ENCODE data around the gene DPH1. TPM values are rescaled to one million over a fixed set of nuclear protein-coding genes. Genes with fewer than 3 reads are reported as not detected.

The DPH1 gene
- total RNA-seq, 4 donors from 2014 or later = 23.5 to 33.7 (median 25.0) TPM

DNA sequence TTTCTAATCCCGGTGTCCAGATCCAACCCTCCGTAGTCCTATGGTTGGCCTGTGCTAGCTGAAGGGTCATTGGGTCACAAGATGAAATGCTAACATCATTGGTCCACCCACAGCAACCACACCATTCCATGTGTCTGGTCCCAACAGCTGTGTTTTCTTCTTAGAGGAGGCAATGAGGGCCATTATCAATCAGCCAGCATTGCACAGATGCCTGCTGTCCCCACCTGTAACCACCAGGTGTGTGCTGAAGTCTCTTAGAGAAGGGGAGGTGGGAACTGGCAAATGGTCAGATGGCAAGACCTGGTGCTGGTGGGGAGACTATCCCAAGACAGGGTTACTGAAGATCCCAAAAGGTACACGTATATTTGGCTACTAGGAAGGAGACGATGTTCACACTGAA is 62.3 kb downstream of the DPH1 start:
- TF ChIP-seq, protein P1, sequence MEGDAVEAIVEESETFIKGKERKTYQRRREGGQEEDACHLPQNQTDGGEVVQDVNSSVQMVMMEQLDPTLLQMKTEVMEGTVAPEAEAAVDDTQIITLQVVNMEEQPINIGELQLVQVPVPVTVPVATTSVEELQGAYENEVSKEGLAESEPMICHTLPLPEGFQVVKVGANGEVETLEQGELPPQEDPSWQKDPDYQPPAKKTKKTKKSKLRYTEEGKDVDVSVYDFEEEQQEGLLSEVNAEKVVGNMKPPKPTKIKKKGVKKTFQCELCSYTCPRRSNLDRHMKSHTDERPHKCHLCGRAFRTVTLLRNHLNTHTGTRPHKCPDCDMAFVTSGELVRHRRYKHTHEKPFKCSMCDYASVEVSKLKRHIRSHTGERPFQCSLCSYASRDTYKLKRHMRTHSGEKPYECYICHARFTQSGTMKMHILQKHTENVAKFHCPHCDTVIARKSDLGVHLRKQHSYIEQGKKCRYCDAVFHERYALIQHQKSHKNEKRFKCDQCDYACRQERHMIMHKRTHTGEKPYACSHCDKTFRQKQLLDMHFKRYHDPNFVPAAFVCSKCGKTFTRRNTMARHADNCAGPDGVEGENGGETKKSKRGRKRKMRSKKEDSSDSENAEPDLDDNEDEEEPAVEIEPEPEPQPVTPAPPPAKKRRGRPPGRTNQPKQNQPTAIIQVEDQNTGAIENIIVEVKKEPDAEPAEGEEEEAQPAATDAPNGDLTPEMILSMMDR (IDR thresholded peaks at IDR 0.05; ENCODE audit: low read depth) = no peak

DNA sequence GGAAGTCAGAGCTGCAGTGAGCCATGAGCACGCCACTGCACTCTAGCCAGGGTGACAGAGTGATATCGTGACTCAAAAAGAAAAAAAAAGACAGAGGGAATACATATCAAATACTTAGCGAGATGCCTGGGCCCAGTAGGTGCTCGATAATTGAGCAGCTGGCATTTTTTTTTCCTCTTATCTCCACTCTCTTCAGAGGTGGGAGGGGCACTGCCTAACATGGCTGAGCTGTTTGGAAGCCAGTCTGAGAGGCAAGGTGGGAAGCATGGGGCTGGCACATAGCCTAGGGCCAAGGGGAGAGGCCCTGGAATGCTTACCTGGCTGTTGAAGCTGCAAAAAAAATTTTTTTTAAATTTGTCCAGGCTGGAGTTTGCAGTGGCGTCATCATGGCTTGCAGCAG is 63.4 kb downstream of the DPH1 start:
- TF ChIP-seq, protein P1 (IDR thresholded peaks at IDR 0.05; ENCODE audit: low read depth) = no peak

Small RNA genes within 50 kb of the gene (small RNA-seq; reads per million reads assigned to genes)
- gene AC090617.9 (not detected), gene MIR132 (31.3 reads per million, percentile 95 among the genes with 10 or more reads in this experiment), gene MIR212 (10.0 reads per million, percentile 89 among the genes with 10 or more reads in this experiment), gene OVCA2 (not detected)

Other genes starting within 250 kb of the DPH1 start
- 10 to 100 TPM; 14.7 to 35.6 (median 19.8) TPM for gene SMYD4, start 200.3 kb upstream of the DPH1 start, total RNA-seq
- gene RPA1, start 200.1 kb upstream of the DPH1 start, total RNA-seq = 10 to 100 TPM; 29.3 to 34.3 (median 31.1) TPM
- 10 to 100 TPM in 2 of 4 donors, 1 to 10 TPM in 2; 4.2 to 11.9 (median 9.8) TPM for gene RTN4RL1, start 4.8 kb upstream of the DPH1 start, total RNA-seq
- 10 to 100 TPM; 26.9 to 30.8 (median 29.5) TPM for gene OVCA2, start 11.9 kb downstream of the DPH1 start, total RNA-seq
- gene HIC1, start 24.9 kb downstream of the DPH1 start, total RNA-seq = 10 to 100 TPM in 2 of 4 donors, 1 to 10 TPM in 2; 3.6 to 26.8 (median 10.0) TPM